ENCODE data around the gene POLE3. TPM values are rescaled to one million over a fixed set of nuclear protein-coding genes. Genes with fewer than 3 reads are reported as not detected.

Gene POLE3
- total and polyA plus RNA-seq, 9 of the 15 experiments (the other 6 are each of a cell fraction or from before 2014, with no cell fraction given), result 52.6 to 179 (median 110) TPM

- no peak for TF ChIP-seq DLX4 (CRISPR knock-in tag; IDR thresholded peaks at IDR 0.05)
- TF ChIP-seq YBX1 (IDR thresholded peaks at IDR 0.05), result no peak
- no peak for TF ChIP-seq PCBP2 (IDR thresholded peaks at IDR 0.05; ENCODE audit: low read depth, low read length, poor library complexity, severe bottlenecking)
- TF ChIP-seq ZC3H11A (IDR thresholded peaks at IDR 0.05; ENCODE audit: low read depth, low read length), result no peak
- peak; percentile 89 for TF ChIP-seq ETV5 (CRISPR knock-in tag; IDR thresholded peaks at IDR 0.05; ENCODE audit: low read depth)
- TF ChIP-seq SIN3A (IDR thresholded peaks at IDR 0.05; ENCODE audit: borderline replicate concordance in 2 of 2, control insufficient read depth in 1 of 2, low read depth in 2 of 2, low read length in 2 of 2), result peak in 1 of 2 experiments; percentile 61; a peak in 1 of 4 replicates
- no peak for TF ChIP-seq ZNF696 (CRISPR knock-in tag; conservative IDR thresholded peaks at IDR 0.05)
- no peak for TF ChIP-seq SMARCC2 (IDR thresholded peaks at IDR 0.05; ENCODE audit: low read depth)
- no peak for TF ChIP-seq FOXP4 (CRISPR knock-in tag; IDR thresholded peaks at IDR 0.05; ENCODE audit: borderline replicate concordance)
- no peak for TF ChIP-seq DNMT1 (IDR thresholded peaks at IDR 0.05)
- no peak for TF ChIP-seq MED1 (CRISPR knock-in tag; IDR thresholded peaks at IDR 0.05; ENCODE audit: borderline replicate concordance)
- no peak for TF ChIP-seq RFX5 (IDR thresholded peaks at IDR 0.05; ENCODE audit: low read depth, low read length)
- TF ChIP-seq RFX7 (CRISPR knock-in tag; IDR thresholded peaks at IDR 0.05), result no peak
- TF ChIP-seq SUPT5H (IDR thresholded peaks at IDR 0.05), result peak; percentile 63; the same call in 1 of the 2 replicates
- peak; percentile 71 for TF ChIP-seq TBP (optimal IDR thresholded peaks at IDR 0.05; ENCODE audit: low read depth, low read length)
- TF ChIP-seq ZKSCAN8 (CRISPR knock-in tag; IDR thresholded peaks at IDR 0.05), result no peak
- TF ChIP-seq MXD1 (CRISPR knock-in tag; IDR thresholded peaks at IDR 0.05; ENCODE audit: borderline replicate concordance, poor library complexity, severe bottlenecking), result no peak
- TF ChIP-seq ZFP36 (IDR thresholded peaks at IDR 0.05; ENCODE audit: low read depth, low read length, partially characterized antibody), result peak; percentile 61
- no peak for TF ChIP-seq SREBF1 (IDR thresholded peaks at IDR 0.05; ENCODE audit: borderline replicate concordance, low read depth, low read length)
- peak; percentile 99 for TF ChIP-seq HINFP (tag; conservative IDR thresholded peaks at IDR 0.05; ENCODE audit: low read depth)
- TF ChIP-seq ARID2 (IDR thresholded peaks at IDR 0.05), result no peak
- 0 out of 4 replicates have a peak, but pooled peaks of 1 of the 2 experiments have one; percentile 56 for TF ChIP-seq NONO (IDR thresholded peaks at IDR 0.05; ENCODE audit: low read depth in 2 of 2, low read length in 1 of 2)
- 0 out of 2 replicates have a peak, but pooled peaks have one; percentile 14 for TF ChIP-seq ERF (CRISPR knock-in tag; IDR thresholded peaks at IDR 0.05)
These were observed 9.3 kb downstream of the POLE3 start, which contains the start of gene ALAD (continued) for GRCh38 chr9:113401027-113401792.
